ENCODE data around the gene PLXDC2.

DNA sequence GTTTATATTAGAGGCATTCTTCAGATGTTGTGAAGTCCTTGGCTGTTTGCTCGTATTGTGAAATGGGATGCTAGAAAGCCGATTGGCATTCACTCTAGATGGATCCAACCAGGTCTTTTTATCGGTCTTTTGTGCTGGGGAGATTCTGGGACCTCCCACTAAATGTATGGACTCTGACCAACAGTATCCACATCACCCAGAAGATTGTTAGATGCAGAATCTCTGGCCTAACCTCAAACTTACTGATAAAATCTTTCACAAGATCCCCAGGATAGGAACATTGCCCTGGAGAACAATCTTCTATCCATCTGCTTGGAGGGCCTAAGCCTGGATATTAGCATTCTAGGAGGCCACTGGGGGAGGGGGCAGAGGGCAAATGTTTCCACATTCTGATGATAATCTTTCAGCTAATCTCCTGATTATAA lies 160.9 kb downstream of the PLXDC2 start:
- TF ChIP-seq EP300 (IDR thresholded peaks at IDR 0.05) = no peak
- TF ChIP-seq, protein P1, sequence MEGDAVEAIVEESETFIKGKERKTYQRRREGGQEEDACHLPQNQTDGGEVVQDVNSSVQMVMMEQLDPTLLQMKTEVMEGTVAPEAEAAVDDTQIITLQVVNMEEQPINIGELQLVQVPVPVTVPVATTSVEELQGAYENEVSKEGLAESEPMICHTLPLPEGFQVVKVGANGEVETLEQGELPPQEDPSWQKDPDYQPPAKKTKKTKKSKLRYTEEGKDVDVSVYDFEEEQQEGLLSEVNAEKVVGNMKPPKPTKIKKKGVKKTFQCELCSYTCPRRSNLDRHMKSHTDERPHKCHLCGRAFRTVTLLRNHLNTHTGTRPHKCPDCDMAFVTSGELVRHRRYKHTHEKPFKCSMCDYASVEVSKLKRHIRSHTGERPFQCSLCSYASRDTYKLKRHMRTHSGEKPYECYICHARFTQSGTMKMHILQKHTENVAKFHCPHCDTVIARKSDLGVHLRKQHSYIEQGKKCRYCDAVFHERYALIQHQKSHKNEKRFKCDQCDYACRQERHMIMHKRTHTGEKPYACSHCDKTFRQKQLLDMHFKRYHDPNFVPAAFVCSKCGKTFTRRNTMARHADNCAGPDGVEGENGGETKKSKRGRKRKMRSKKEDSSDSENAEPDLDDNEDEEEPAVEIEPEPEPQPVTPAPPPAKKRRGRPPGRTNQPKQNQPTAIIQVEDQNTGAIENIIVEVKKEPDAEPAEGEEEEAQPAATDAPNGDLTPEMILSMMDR (IDR thresholded peaks at IDR 0.05) = no peak
- no peak for TF ChIP-seq POLR2AphosphoS5 (IDR thresholded peaks at IDR 0.05)
